Stimulated activated CD8-positive, alpha-beta memory T cell treated with anti-CD3 and anti-CD28 coated beads, Interleukin-4, amount 100 ng/mL, for 24 hours (primary cell): ENCODE measurements around the gene VAT1.
"Not testable (repeated sequence)": the region's sequence is repeated elsewhere in the genome, so short reads cannot be mapped to it uniquely, and the experiment has no call there.

Experiments used
- DNase-seq: peaks from one replicate; pipeline ENCODE4 v3.0.0-alpha.2; 2020; ENCODE audit warnings: low read depth

VAT1 gene

GRCh38 chr17:42973323-42973722 lies 48.9 kb downstream of the VAT1 start:
- DNase-seq, result not testable (repeated sequence)

DNA sequence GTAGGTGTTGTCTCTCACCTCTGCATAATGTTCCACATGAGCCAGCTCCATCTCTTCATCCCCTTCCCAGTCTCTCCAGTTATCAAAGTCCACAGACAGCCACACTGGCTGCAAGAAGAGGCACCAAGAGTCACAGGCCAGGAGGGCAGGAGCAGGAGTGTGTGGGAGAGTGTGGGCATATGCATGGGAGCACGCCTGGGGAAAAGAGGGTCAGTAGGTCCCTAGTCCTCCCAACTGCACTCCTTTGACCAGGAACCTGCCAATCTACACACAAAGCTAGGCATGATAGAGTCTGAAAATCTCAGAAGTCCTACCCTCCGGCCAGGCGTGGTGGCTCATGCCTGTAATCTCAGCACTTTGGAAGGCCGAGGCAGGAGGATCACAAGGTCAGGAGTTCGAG lies 50.6 kb downstream of the VAT1 start:
- DNase-seq, result no peak

DNA sequence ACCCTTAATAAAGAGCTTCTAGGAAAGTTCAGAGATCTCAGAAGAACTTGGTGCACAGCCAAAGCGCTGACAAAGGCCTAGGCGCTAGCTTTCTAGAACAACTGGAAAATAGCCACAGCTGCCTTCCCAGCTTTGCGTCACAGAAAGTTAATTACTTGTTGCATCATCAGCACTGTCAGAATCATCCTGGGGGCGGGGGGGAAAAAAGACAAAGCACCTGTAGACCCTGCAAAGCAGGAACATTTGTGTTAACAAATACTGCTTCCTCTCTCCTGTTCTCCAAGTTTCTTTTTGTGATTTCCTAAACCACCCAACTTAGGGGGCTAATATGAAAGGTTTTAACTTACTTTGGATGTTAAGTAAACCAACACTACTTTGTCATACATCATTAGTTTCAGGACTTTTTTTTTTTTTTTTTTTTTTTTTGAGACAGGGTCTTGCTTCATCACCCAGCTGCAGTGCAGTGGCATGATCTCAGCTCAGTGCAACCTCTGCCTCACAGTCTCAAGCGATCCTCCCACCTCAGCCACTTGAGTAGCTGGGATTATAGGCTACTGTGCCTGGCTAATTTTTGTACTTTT lies 53.1 kb downstream of the VAT1 start:
- no peak for DNase-seq

DNA sequence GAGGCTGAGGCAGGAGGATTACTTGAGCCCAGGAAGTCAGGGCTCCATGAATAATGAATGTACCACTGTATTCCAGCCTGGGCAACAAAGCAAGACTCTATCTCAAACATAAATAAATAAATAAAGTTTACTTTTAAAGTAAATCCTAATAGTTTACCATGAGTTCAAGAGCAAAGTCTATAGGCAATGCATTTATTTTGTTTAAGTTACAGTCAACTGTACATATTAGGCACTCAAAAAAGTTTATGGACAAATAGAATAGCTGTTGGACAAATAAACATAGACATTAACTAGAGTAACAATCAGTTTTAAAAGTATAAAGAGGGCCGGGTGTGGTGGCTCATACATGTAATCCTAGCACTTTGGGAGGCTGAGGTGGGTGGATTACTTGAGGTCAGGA lies 54.3 kb downstream of the VAT1 start:
- no peak for DNase-seq
